ENCODE measurements around the gene ATP10B.
"Not testable (repeated sequence)": the region's sequence is repeated elsewhere in the genome, so short reads cannot be mapped to it uniquely, and the experiment has no call there.

ATP10B gene

DNA sequence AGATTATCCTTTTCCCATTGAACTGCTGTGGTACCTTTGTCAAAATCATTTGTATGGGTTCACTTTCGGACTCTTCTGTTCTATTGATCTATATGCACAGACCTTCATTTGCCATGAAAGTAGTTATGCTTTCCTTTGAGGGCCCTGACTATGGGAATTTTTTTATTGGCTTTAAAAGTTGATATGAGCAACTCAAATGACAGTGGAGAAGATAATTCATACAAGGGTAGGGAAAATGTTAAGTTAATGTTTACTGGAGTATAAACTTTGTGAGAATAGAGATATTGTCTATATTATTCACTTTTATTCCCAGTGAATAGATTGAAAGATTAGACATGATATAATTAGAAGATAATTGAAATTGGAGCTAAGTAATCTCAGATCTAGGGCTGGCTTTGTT lies 94.8 kb downstream of the ATP10B start:
- DNase-seq (ENCODE audit: low read depth): no peak

DNA sequence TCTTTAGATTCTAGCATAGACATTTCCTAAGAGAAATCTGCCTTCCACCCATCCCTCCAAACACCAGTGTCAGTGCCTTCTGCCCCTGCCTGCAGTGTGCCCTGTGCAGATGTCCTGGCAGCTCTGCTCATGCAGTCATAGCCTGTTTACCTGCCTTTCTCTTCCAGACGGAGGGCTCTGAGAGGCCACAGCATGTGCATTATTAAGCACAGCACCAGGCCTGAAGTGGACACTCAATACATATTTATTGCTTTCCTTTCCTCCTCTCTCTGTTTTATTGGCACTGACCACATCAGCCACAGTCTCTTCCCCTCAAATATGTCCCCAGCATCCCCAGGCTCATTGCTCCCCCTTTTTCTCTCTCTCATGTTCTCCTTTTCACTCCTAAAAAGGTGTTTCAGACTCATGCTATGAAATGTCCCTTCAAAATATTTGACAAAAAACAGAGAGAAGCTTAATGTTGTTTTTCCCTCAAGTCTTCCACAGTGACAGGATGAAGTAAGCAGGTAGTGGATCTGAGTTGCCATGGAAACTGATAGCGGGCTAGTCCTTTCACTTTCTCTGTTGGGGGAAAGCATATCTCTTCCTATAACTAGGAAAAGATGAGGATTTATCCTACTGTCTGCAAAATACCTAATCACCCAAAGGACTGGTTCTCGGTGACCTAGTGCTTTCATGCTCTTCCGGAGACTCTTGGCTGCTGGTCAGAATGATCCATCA lies 100.9 kb downstream of the ATP10B start:
- DNase-seq (ENCODE audit: low read depth): no peak

- DNase-seq (ENCODE audit: low read depth): no peak
Measured at GRCh38 chr5:160749682-160750081, 102.3 kb downstream of the ATP10B start.

DNA sequence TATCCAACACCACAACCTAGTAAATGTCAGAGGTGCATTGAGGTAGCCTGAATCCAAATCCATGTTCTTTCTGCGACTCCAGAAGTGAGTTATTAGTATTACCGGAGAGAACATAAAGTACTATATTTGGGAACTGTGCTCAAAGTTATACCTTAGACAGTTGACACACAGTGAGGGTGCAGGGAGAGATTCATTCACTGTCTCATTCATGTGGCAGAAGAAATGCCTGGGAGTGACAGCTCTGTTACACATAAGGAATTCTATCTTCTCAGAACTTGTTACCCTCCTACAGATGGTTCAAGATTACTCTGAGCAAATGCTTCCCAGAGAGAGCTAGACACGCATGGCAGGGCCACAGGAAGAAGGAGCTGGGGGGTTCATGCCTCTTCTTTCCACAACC lies 103.0 kb downstream of the ATP10B start:
- DNase-seq (ENCODE audit: low read depth): no peak

- no peak for DNase-seq (ENCODE audit: low read depth)
Measured at GRCh38 chr5:160747987-160748386, 104.0 kb downstream of the ATP10B start.

DNA sequence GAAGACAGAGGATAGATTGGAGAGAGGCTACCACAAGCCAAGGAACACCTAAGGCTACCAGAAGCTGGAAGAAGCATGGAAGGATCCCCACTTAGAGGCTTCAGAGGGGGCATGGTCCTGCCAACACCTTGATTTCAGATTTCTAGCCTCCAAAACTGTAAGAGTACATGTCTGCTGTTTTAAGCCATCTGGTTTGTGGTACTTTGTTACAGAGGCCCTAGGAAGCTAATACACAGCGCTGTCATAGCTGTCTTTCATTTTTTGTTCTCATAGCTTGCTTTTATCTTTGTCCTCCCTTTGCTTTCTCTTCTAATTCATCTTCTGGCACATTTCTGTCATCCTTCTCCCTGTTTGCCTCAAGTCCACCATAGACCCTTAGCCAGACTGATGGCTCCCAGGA lies 104.5 kb downstream of the ATP10B start:
- DNase-seq (ENCODE audit: low read depth): no peak

- DNase-seq (ENCODE audit: low read depth): no peak
Measured at GRCh38 chr5:160744268-160745101, 107.5 kb downstream of the ATP10B start.

DNA sequence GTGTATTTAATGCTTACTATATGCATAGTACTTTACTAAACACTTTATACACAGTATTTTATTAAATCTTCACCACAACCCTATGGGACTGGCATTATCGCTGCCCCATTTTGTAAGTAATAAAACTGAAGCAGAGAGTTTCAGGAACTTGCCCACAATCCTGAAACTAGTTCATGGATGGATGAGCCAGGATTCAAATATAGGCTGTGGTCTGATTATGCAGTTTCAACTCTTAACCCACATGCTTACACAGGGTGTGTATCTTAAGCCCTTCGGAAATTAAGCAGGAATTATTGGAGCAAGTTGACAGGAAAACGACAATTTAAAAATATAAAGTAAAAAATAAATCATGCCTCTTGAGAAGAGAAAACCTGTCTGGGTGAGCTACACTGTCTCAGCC lies 109.0 kb downstream of the ATP10B start:
- DNase-seq (ENCODE audit: low read depth): no peak

DNA sequence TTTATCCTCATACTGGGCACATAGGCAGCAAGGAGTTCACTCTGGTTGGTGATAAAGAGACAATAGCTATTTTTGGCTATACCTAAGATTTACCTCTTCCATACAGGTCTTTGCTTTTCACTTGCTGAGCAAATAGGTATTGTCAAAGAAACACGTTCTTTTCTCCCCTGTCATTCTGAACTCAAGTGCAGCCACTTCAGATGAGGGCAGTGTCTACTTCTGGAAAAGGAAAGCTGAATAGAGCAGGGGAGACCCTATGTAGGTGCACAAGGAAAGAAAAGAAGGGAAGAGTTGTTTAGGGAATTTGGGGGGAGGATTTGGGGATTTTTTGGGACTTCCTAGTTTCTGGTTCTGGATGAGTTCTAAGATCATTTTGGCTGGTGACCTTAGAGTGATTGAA lies 109.6 kb downstream of the ATP10B start:
- no peak for DNase-seq (ENCODE audit: low read depth)

DNA sequence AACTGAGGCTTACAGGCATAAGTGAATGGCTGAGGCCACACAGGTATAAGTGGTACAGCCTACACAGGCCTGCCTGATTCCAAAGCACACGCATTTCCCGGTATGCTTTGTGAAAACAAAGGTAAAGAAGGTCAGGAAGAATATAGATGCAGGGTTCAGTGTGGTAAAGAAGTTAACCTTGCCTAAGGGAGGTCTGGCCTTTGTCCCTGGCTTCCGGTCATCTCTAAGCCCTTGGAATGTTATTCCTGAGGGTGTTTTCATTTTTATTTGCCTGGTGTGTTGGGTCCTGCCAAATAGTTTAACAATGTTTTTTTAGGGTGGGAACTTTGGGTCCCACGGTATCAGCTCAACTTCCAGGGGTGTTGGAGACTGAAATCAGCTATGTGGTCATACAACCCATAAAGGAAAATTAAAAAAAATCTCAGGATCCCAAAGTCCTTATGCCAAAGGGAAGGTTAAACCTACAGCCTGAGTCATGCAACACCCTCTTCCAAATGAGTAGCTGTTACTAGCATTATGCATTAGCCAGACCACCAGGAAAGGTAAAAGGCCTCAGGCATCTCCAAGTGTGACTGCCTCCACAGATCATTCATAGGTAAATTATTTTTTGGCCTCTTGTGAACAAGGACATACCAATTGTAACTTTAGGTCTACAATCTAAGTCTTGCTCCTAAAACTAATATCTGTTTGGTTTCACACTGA lies 124.6 kb downstream of the ATP10B start:
- DNase-seq (ENCODE audit: low read depth): no peak

GRCh38 chr5:160726721-160727120 lies 125.3 kb downstream of the ATP10B start:
- DNase-seq (ENCODE audit: low read depth): no peak

DNA sequence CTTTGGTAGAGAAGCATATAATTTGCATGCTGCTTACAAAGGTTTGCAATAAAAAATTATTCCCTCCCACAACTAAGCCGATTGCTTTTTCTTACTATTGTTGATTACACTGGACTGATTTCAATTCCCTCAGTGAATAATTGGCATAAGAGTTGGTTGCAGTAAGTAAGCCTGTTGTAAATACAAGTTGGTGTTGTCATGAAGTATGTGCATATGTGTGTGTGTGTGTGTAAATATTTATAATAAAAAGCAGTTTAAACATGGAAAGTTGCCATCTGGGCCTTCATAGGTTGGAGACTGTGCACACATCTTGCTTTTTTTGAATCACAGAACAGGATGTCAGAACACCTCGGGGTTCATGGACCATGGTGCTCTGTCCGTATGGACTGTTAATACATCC lies 131.2 kb downstream of the ATP10B start:
- no peak for DNase-seq (ENCODE audit: low read depth)

DNA sequence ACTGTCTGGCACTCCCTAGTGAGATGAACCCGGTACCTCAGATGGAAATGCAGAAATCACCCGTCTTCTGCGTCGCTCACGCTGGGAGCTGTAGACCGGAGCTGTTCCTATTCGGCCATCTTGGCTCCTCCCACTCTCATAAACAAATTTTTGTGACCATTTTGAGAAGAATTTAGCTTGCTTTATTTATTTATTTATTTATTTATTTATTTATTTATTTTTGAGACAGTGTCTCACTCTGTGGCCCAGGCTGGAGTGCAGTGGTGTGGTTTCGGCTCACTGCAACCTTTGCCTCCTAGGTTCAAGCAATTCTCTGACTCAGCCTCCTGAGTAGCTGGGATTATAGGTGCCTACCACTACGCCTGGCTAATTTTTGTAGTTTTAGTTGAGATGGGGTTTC lies 136.5 kb downstream of the ATP10B start:
- not testable (repeated sequence) for DNase-seq (ENCODE audit: low read depth)

GRCh38 chr5:160703547-160704189 lies 148.3 kb downstream of the ATP10B start:
- DNase-seq (ENCODE audit: low read depth): no peak

DNA sequence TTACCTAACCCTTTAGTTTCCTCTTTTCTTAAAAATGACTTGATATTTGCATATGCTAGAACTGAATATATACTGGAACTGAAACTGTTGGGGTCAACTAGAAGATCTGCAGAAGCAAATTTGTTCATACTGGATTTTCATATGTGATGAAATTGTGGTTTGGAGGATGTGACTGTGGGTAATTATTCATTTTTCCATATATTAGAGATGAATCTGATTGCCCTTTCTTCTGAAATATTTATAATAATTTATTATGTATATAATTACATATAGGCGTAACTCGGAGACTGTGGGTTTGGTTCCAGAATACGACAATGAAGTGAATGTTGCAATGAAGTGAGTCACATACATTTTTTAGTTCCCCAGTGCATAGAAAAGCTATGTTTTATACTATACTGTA lies 149.1 kb downstream of the ATP10B start:
- no peak for DNase-seq (ENCODE audit: low read depth)

GRCh38 chr5:160702311-160702803 lies 149.7 kb downstream of the ATP10B start:
- DNase-seq (ENCODE audit: low read depth): no peak

GRCh38 chr5:160701403-160701802 lies 150.6 kb downstream of the ATP10B start:
- DNase-seq (ENCODE audit: low read depth): no peak

- no peak for DNase-seq (ENCODE audit: low read depth)
Measured at GRCh38 chr5:160699301-160699700, 152.7 kb downstream of the ATP10B start.

GRCh38 chr5:160697281-160697680 lies 154.7 kb downstream of the ATP10B start:
- no peak for DNase-seq (ENCODE audit: low read depth)

DNA sequence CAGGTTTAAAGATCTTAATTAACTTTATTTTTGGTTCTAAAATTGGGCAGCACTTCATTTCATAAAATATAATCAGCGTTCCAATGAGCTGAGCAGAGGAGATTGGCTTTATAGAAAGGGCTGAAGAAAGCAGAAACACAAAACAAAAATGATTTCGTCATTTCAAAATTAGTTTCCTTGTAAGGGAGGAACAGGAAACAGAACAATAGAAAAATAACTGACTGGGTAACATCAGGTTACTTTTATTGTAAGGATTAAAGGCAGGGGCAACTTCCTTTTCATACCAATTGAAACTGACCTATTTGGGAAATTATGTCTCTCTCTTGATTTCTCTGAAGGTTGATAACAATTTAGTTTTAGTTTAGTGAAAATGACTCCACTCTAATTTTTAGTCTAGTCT lies 157.1 kb downstream of the ATP10B start:
- no peak for DNase-seq (ENCODE audit: low read depth)

- no peak for DNase-seq (ENCODE audit: low read depth)
Measured at GRCh38 chr5:160693831-160694465, 158.1 kb downstream of the ATP10B start.

- no peak for DNase-seq (ENCODE audit: low read depth)
Measured at GRCh38 chr5:160692271-160692670, 159.7 kb downstream of the ATP10B start.
